ENCODE results near the gene DMGDH. TPM values are rescaled to one million over a fixed set of nuclear protein-coding genes. Genes with fewer than 3 reads are reported as not detected.

The DMGDH gene
- total RNA-seq, 1 donor from 2014 or later, result 0.48 TPM

- no peak for DNase-seq (ENCODE audit: low read depth)
Observed at GRCh38 chr5:78979117-78979742, 90.2 kb downstream of the DMGDH start.

GRCh38 chr5:78975035-78975434 lies 94.4 kb downstream of the DMGDH start:
- no peak for DNase-seq (ENCODE audit: low read depth)

GRCh38 chr5:78974601-78975000 lies 94.9 kb downstream of the DMGDH start:
- DNase-seq (ENCODE audit: low read depth), result no peak

GRCh38 chr5:78974011-78974410 lies 95.5 kb downstream of the DMGDH start:
- peak; percentile 83 for DNase-seq (ENCODE audit: low read depth)

- peak; percentile 41 for DNase-seq (ENCODE audit: low read depth)
Observed at GRCh38 chr5:78972654-78973428, 96.6 kb downstream of the DMGDH start.

GRCh38 chr5:78971998-78972397 lies 97.5 kb downstream of the DMGDH start:
- DNase-seq (ENCODE audit: low read depth), result no peak

- DNase-seq (ENCODE audit: low read depth), result no peak
Observed at GRCh38 chr5:78968781-78969180, 100.7 kb downstream of the DMGDH start.

GRCh38 chr5:78964889-78965288 lies 104.6 kb downstream of the DMGDH start:
- peak; percentile 82 for DNase-seq (ENCODE audit: low read depth)

GRCh38 chr5:78961743-78962142 lies 107.7 kb downstream of the DMGDH start:
- DNase-seq (ENCODE audit: low read depth), result no peak

- peak; percentile 69 for DNase-seq (ENCODE audit: low read depth)
Observed at GRCh38 chr5:78959767-78960166, 109.7 kb downstream of the DMGDH start.

- no peak for DNase-seq (ENCODE audit: low read depth)
Observed at GRCh38 chr5:78958672-78959445, 110.6 kb downstream of the DMGDH start.

GRCh38 chr5:78956901-78957300 lies 112.6 kb downstream of the DMGDH start:
- DNase-seq (ENCODE audit: low read depth), result no peak

- peak; percentile 49 for DNase-seq (ENCODE audit: low read depth)
Observed at GRCh38 chr5:78953092-78953800, 116.2 kb downstream of the DMGDH start.

Other genes with a start within 250 kb of the DMGDH start
- gene ARSB, start 84.4 kb downstream of the DMGDH start, total RNA-seq, result 32.4 and 34.2 TPM in 2 replicates
- 0.64 and 1.2 TPM in 2 replicates for gene BHMT2, start 93 bp upstream of the DMGDH start, total RNA-seq
- gene BHMT, start 42.1 kb upstream of the DMGDH start, total RNA-seq, result not detected in 2 replicates
- gene JMY, start 166.5 kb upstream of the DMGDH start, total RNA-seq, result 14.9 and 19.8 TPM in 2 replicates

All from myocyte (in vitro differentiated cells).